IMR-90 (cell line): ENCODE results near the gene RIMS3. TPM values are rescaled to one million over a fixed set of nuclear protein-coding genes. Genes with fewer than 3 reads are reported as not detected.

Source experiments
- ATAC-seq: fragments of 200-7000 bp; cut with Tn5 transposase; 2 replicates; pipeline ENCODE4 v1.9.1; 2020; ENCODE audit warnings: low read depth, mild to moderate bottlenecking, moderate library complexity
- BruUV-seq: library from RNA; stranded (reverse); fragments of 400-500 nt; replicated peaks from 2 replicates; lab custom pipeline; 2021; lab: Mats Ljungman, UMichigan
- CTCF ChIA-PET: fragments of 300-600 bp; formaldehyde crosslinking; extraction: SDS; loops from one replicate; lab custom pipeline; 2021; ENCODE audit warnings: antibody characterized with exemption; lab: Yijun Ruan, JAX
- POLR2A ChIA-PET: fragments of 300-600 bp; sonication (Branson Sonifier 250); formaldehyde crosslinking; loops from one replicate; lab custom pipeline; 2022; ENCODE audit warnings: antibody characterized with exemption; ENCODE audit not compliant: unreplicated experiment; lab: Charles Lee
- DNase-seq: peaks from one replicate; pipeline ENCODE4 v3.0.0; 2013
- H2AFZ ChIP-seq: replicated peaks from 2 replicates; pipeline ENCODE3; 2013; ENCODE audit warnings: low read length, mild to moderate bottlenecking; ENCODE audit not compliant: poor library complexity
- H2AK5ac ChIP-seq: 2 replicates; pipeline ENCODE4 v1.6.1; 2013; ENCODE audit warnings: low read depth, low read length, inconsistent platforms
- H2AK9ac ChIP-seq: replicated peaks from 2 replicates; pipeline ENCODE3; 2013; ENCODE audit warnings: mild to moderate bottlenecking, low read depth, low read length, moderate library complexity; ENCODE audit not compliant: poor library complexity
- H2BK120ac ChIP-seq: 2 replicates; pipeline ENCODE4 v1.6.1; 2013; ENCODE audit warnings: low read depth, low read length, inconsistent platforms
- H2BK15ac ChIP-seq: 3 replicates; pipeline ENCODE4 v1.6.1; 2013; ENCODE audit warnings: low read depth, low read length, inconsistent platforms
- H2BK20ac ChIP-seq: 2 replicates; pipeline ENCODE4 v1.6.1; 2013; ENCODE audit warnings: low read depth, mild to moderate bottlenecking, inconsistent platforms, low read length, moderate library complexity
- H2BK5ac ChIP-seq: 2 replicates; pipeline ENCODE4 v1.6.1; 2013; ENCODE audit warnings: mild to moderate bottlenecking, low read depth, low read length, inconsistent platforms; ENCODE audit not compliant: poor library complexity, severe bottlenecking
- H3K14ac ChIP-seq: replicated peaks from 2 replicates; pipeline ENCODE4 v1.6.1; 2013; ENCODE audit warnings: low read depth, low read length, inconsistent platforms
- H3K18ac ChIP-seq: 2 replicates; pipeline ENCODE4 v1.6.1; 2013; ENCODE audit warnings: low read depth, low read length, control low read depth
- H3K23ac ChIP-seq: 2 replicates; pipeline ENCODE4 v1.6.1; 2013; ENCODE audit warnings: low read depth, low read length, inconsistent platforms
- H3K27ac ChIP-seq: 2 replicates; pipeline ENCODE4 v1.5.1; 2013; ENCODE audit warnings: mild to moderate bottlenecking, control low read depth, low read length; ENCODE audit not compliant: insufficient read depth
- H3K27me3 ChIP-seq: 2 replicates; pipeline ENCODE4 v1.6.1; 2013; ENCODE audit warnings: low read length; ENCODE audit not compliant: control insufficient read depth, insufficient read depth
- H3K36me3 ChIP-seq: 2 replicates; pipeline ENCODE4 v1.6.1; 2013; ENCODE audit warnings: low read length, mixed read lengths; ENCODE audit not compliant: control insufficient read depth, insufficient read depth
- H3K4ac ChIP-seq: 2 replicates; pipeline ENCODE4 v1.6.1; 2013; ENCODE audit warnings: low read depth, low read length, inconsistent platforms
- H3K4me1 ChIP-seq: 2 replicates; pipeline ENCODE4 v1.6.1; 2013; ENCODE audit warnings: low read length, mixed read lengths; ENCODE audit not compliant: control insufficient read depth, insufficient read depth
- H3K4me2 ChIP-seq: 2 replicates; pipeline ENCODE4 v1.6.1; 2013; ENCODE audit warnings: low read depth, mild to moderate bottlenecking, control low read depth, low read length, moderate library complexity
- H3K4me3 ChIP-seq: 2 replicates; pipeline ENCODE4 v1.5.1; 2013; ENCODE audit warnings: low read depth, mild to moderate bottlenecking, control low read depth, low read length, moderate library complexity; ENCODE audit not compliant: insufficient read depth
- H3K56ac ChIP-seq: 2 replicates; pipeline ENCODE4 v1.6.1; 2013; ENCODE audit warnings: low read length, inconsistent platforms; ENCODE audit not compliant: insufficient read depth; ENCODE audit errors: extremely low read depth
- H3K79me1 ChIP-seq, 2 experiments: 2 replicates each; pipeline ENCODE4 v1.6.1; 2013; ENCODE audit warnings: low read length in 2 of 2, inconsistent platforms in 1 of 2, low read depth in 1 of 2
- H3K9ac ChIP-seq: 2 replicates; pipeline ENCODE4 v1.6.1; 2013; ENCODE audit warnings: low read depth, low read length, control low read depth
- H3K9me1 ChIP-seq: 2 replicates; pipeline ENCODE4 v1.6.1; 2013; ENCODE audit warnings: low read length, inconsistent platforms; ENCODE audit not compliant: insufficient read depth
- H3K9me3 ChIP-seq: 2 replicates; pipeline ENCODE4 v1.6.1; 2013; ENCODE audit warnings: low read length; ENCODE audit not compliant: control insufficient read depth, insufficient read depth
- H4K20me1 ChIP-seq: 2 replicates; pipeline ENCODE4 v1.6.1; 2013; ENCODE audit warnings: low read length, inconsistent platforms; ENCODE audit not compliant: insufficient read depth
- H4K5ac ChIP-seq: 2 replicates; pipeline ENCODE4 v1.6.1; 2013; ENCODE audit warnings: mild to moderate bottlenecking, low read depth, low read length, control low read depth
- H4K8ac ChIP-seq, 2 experiments: 2 replicates each; pipeline ENCODE4 v1.6.1; 2013; ENCODE audit warnings: low read depth in 2 of 2, low read length in 2 of 2, control low read depth in 1 of 2, inconsistent platforms in 1 of 2
- H4K91ac ChIP-seq: 2 replicates; pipeline ENCODE4 v1.6.1; 2013; ENCODE audit warnings: low read depth, low read length, inconsistent platforms; ENCODE audit not compliant: insufficient read depth
- BHLHE40 ChIP-seq: fragments of 150-350 bp; IDR thresholded peaks from 2 replicates; pipeline ENCODE4 v1.6.1; 2016; ENCODE audit warnings: mild to moderate bottlenecking, low read depth, low read length
- CEBPB ChIP-seq: IDR thresholded peaks from 2 replicates; pipeline ENCODE4 v1.6.1; 2012; ENCODE audit warnings: low read depth, low read length, improper control_type of control experiment
- CHD1 ChIP-seq: IDR thresholded peaks from 2 replicates; pipeline ENCODE4 v1.6.1; 2012; ENCODE audit warnings: low read depth, low read length, improper control_type of control experiment
- CTCF ChIP-seq: conservative IDR thresholded peaks from 2 replicates; pipeline ENCODE4 v1.5.1; 2012; ENCODE audit warnings: mild to moderate bottlenecking, low read depth, low read length, improper control_type of control experiment
- ELK1 ChIP-seq: fragments of 150-350 bp; IDR thresholded peaks from 2 replicates; pipeline ENCODE4 v1.6.1; 2016; ENCODE audit warnings: low read depth, mild to moderate bottlenecking, low read length, moderate library complexity, borderline replicate concordance
- FOS ChIP-seq: fragments of 150-350 bp; IDR thresholded peaks from 2 replicates; pipeline ENCODE4 v1.6.1; 2016; ENCODE audit warnings: low read depth, low read length
- MAFK ChIP-seq: IDR thresholded peaks from 2 replicates; pipeline ENCODE4 v1.6.1; 2012; ENCODE audit warnings: low read depth, low read length, improper control_type of control experiment
- MAZ ChIP-seq: IDR thresholded peaks from 2 replicates; pipeline ENCODE4 v1.6.1; 2012; ENCODE audit warnings: low read depth, mild to moderate bottlenecking, low read length, improper control_type of control experiment, moderate library complexity, borderline replicate concordance
- RCOR1 ChIP-seq: IDR thresholded peaks from 2 replicates; pipeline ENCODE4 v1.6.1; 2012; ENCODE audit warnings: mild to moderate bottlenecking, low read length, improper control_type of control experiment; ENCODE audit not compliant: insufficient replicate concordance
- SMC3 ChIP-seq: fragments of 150-350 bp; IDR thresholded peaks from 2 replicates; pipeline ENCODE4 v1.6.1; 2016; ENCODE audit warnings: low read depth, mild to moderate bottlenecking, antibody characterized with exemption, low read length, moderate library complexity
- WGBS, 2 experiments: methylation state at CpG; one replicate each; pipeline versions ENCODE4 v1.1.5 to v1.1.7; 2013; ENCODE audit warnings: missing lambda C conversion rate in 2 of 2; ENCODE audit not compliant: insufficient read length in 1 of 2; ENCODE audit errors: extremely low coverage in 2 of 2; 5-methylcytosine and 5-hydroxymethylcytosine counted together
- dilution Hi-C: fragments of 300-500 bp; cut with HindIII; formaldehyde crosslinking; loops from one replicate; pipeline ENCODE4 v1.14.3; 2018; ENCODE audit warnings: low sequenced_read_pairs; ENCODE audit not compliant: unreplicated experiment
- in situ Hi-C: fragments of 300-500 bp; cut with MboI; formaldehyde crosslinking; loops from 3 replicates; pipeline ENCODE4 v1.14.3; 2019; ENCODE audit warnings: low sequenced_read_pairs, inconsistent platforms, mixed read lengths
- intact Hi-C: fragments of 100-400 bp; cut with micrococcal nuclease; formaldehyde crosslinking; loops from 2 replicates; pipeline ENCODE4 v1.10.0; 2022
- polyA plus RNA-seq, 3 experiments: library from polyadenylated mRNA; depleted of rRNA; stranded (reverse); fragments of >200 nt; gene quantifications; 2 replicates each; pipeline ENCODE4 v1.2.3, GENCODE V29; 2012; ENCODE audit warnings: low replicate concordance in 1 of 3
- total RNA-seq: library from RNA; depleted of rRNA; stranded (reverse); fragments of >200 nt; gene quantifications from 2 replicates; pipeline ENCODE4 v1.2.3, GENCODE V29; 2012
- TF ChIP-seq, protein P1 (sequence below): fragments of 150-350 bp; IDR thresholded peaks from 2 replicates; pipeline ENCODE4 v1.6.1; 2017; ENCODE audit warnings: mild to moderate bottlenecking, antibody characterized with exemption, low read length, low read depth

The RIMS3 gene
- total and polyA plus RNA-seq, 2 of the 4 experiments (the other 2 are of a cell fraction), result 0.10 to 0.36 TPM

DNA sequence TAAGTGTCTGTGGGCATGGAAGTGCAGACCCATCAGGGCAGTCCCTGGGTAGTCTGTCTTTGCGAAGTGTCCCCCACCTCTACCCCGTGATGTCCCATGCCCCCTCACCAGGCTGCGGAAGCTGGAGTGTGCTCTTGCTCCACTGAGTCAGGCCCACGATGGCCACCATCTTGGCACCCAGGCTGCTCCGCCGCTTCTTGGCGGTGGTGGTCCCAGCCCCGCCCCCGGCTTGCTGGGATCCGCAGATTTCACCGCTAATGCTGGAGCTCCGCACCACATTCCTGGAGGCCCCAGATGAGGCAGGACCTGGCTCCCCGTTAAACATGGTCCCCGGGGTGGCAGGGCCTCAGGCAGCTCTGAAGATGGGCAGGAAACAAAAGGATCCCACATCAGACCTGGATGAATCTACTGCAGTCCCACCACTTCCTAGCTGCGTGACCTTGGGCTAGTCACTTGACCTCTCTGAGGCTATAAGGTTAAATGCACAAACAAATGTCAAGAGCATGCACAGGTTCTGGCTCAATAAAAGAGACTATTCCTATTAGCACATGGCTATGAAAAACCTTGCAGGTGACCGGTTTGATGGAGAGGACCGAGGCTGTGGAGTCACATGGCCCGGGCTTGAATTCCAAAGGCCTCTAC, 23.8 kb downstream of the RIMS3 start:
- peaks cover 18% of the 10 kb centered on the region for H3K27me3 ChIP-seq
- H3K4ac ChIP-seq, result no peak overlapping the region
- H4K91ac ChIP-seq, result no peak overlapping the region
- H3K56ac ChIP-seq, result no peak overlapping the region
- H3K4me2 ChIP-seq, result no peak overlapping the region
- POLR2A ChIA-PET, result no interaction called here
- no peak overlapping the region for H2AK9ac ChIP-seq
- H2BK20ac ChIP-seq, result no peak overlapping the region
- H3K18ac ChIP-seq, result no peak overlapping the region
- H2AK5ac ChIP-seq, result no peak overlapping the region
- 88% methylated on average over 13 of the region's 18 CpGs; no CpG with 5 or more reads in 1 of the 2 experiments for WGBS, 2 experiments
- no peak for DNase-seq
- H2BK15ac ChIP-seq, result no peak overlapping the region
- in situ Hi-C loops (loop anchor here (25.0 kb wide), 1 partner anchor 321 kb away; no protein-coding TSS in a partner anchor), intact Hi-C loops (no loop called here), dilution Hi-C loops (no loop called here)
- BruUV-seq, result no TSS peak
- no peaks in the 10 kb centered on the region for H3K9me3 ChIP-seq
- H4K8ac ChIP-seq, result no peak overlapping the region
- H2BK120ac ChIP-seq, result no peak overlapping the region
- ATAC-seq, result no peak
- H4K20me1 ChIP-seq, result no peaks in the 10 kb centered on the region; the same call in 1 of the 2 replicates
- CTCF ChIA-PET, result interaction anchor here (1.1 kb wide), 1 partner anchor 12 kb away, joined by 3 read pairs; no protein-coding TSS in a partner anchor
- H3K14ac ChIP-seq, result no peak overlapping the region
- no peak overlapping the region for H2AFZ ChIP-seq
- H3K79me1 ChIP-seq, result no peaks in the 10 kb centered on the region
- H3K9ac ChIP-seq, result no peak overlapping the region
- no peak overlapping the region for H4K5ac ChIP-seq
- H3K27ac ChIP-seq, result no peak overlapping the region
- no peak overlapping the region for H3K4me3 ChIP-seq
- no peak overlapping the region for H2BK5ac ChIP-seq
- H3K9me1 ChIP-seq, result no peaks in the 10 kb centered on the region
- TF ChIP-seq MAFK (no peak), RCOR1 (no peak), ELK1 (no peak), MAZ (no peak), CTCF (no peak), CHD1 (no peak), SMC3 (no peak), BHLHE40 (no peak), CEBPB (no peak), FOS (no peak)
- TF ChIP-seq, protein P1, sequence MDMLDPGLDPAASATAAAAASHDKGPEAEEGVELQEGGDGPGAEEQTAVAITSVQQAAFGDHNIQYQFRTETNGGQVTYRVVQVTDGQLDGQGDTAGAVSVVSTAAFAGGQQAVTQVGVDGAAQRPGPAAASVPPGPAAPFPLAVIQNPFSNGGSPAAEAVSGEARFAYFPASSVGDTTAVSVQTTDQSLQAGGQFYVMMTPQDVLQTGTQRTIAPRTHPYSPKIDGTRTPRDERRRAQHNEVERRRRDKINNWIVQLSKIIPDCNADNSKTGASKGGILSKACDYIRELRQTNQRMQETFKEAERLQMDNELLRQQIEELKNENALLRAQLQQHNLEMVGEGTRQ, result no peak
- H3K36me3 ChIP-seq, result no peaks in the 10 kb centered on the region
- no peak overlapping the region for H3K23ac ChIP-seq
- H3K4me1 ChIP-seq, result no peaks in the 10 kb centered on the region
